NCI-H526 treated with DMSO at 0.1 percent for 48 hours (cell line): ENCODE measurements around the gene RASGRP1.
"Not testable (repeated sequence)": the region's sequence is repeated elsewhere in the genome, so short reads cannot be mapped to it uniquely, and the experiment has no call there.

ENCODE experiments used
- DNase-seq: peaks from one replicate; lab custom pipeline; 2025; lab: John Stamatoyannopoulos, UW

The RASGRP1 gene

DNA sequence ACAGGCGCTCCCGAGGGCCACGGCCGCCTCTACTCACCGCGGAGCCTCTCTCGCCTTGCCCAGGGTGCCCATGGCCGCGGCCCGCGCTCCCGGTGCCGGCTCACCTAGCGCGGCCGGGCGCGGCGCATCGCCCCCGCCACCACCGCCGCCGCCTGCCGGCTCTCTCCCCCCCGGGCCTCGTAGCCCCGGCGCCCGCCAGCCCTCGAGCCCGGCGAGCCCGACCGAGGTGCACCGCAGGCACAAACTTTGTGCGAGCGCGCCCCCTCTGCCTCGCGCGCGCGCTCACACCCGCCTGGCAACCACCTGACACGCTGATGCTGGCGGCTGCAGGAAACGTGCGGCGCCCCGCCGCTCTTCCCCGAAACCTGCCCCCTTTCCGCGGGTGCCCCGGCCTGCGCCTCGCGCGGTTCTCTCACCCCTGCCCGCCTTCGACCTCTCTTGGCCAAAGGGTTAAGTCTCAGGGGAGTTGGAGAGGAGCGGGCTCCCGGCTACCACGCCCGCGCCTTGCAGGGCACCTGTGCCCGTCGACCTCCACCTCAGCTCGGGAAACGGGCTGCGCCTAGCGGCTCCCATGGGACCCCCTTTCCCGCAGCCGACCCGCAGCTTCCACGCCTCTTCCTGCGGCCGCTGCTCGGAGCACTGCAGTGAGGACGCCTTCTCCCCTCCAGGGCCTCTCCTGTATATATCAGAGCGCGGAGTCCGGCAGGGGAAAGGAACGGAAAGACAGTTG is at the start of gene RASGRP1:
RASGRP1 (minus strand) TSS at position 258 of the 730 bp plus-strand sequence; CDS start at position 72, 186 bp downstream.
- no peak for DNase-seq

GRCh38 chr15:38613085-38613484 is 48.5 kb upstream of the RASGRP1 start:
- DNase-seq, result no peak

DNA sequence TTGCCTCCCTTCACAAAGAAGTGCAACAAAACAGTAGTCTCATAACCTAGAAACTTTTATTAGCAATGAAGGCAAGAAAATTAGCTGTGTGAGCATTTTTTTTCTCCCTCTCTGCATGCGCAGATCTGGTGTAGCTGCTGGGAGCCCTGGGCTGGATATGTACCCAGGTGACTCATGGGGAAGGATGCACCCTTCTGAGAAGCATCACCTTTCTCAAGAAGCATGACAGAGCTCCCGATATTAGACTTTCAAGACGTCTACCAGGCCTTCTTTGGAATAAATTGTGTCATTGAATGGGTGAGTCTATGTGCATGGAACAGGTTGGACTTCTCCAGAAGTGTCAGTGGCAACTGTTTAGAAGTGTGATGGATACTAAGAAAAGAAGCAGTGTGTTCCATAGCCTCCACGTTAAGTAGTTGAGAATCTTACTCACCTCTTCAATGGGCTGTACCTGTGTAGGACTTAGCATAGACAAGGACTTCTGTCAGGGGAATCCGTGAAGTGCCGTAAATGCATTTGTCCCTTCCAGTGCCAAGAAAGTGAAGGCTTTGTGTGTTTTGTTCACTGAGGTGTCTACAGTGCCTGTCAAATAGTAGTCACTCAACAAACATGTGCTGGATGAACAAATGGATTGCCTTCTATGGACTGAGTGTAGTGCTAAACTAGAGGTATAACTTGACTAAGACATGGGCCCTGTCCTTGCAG is 47.7 kb upstream of the RASGRP1 start:
- DNase-seq, result no peak

DNA sequence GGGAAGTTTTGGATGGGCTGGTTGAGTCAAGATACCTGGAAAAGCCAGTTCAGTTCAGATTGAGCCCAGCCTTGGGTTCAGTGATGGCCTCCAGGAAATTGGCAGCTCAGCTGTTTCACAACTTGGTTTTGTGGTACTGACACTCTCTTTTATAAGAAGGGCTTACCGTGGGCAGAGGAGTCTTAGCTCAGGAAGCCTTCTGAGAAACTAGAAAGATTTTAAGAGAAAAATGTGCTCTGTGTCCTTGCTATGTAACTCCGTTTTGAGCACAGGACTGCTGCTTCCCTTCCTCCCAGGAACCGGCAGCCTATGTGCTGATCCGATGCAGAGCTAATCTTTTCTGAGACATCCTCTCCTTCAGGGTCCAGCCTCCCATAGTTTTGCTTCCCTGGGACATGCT is 46.6 kb upstream of the RASGRP1 start:
- DNase-seq, result no peak

DNA sequence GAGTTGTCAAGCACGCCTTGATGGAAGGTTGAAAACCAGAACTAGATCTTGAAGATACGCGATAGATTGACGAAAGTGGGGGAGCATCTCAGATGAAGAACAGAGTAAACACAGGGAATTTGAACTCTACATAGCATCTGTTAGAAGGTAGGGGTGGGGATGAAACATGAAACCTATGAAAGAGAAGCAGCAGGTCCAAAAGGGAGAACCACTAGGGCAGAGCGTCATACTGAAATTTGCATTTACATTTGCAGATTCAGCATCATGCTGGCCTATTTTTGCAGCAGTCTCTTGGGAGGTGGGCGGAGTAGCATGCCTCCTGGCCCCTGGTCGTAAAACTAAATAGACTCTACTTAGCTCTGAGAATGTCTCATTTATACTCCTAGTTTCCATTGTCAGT is 46.1 kb upstream of the RASGRP1 start:
- peak; percentile 72 for DNase-seq

DNA sequence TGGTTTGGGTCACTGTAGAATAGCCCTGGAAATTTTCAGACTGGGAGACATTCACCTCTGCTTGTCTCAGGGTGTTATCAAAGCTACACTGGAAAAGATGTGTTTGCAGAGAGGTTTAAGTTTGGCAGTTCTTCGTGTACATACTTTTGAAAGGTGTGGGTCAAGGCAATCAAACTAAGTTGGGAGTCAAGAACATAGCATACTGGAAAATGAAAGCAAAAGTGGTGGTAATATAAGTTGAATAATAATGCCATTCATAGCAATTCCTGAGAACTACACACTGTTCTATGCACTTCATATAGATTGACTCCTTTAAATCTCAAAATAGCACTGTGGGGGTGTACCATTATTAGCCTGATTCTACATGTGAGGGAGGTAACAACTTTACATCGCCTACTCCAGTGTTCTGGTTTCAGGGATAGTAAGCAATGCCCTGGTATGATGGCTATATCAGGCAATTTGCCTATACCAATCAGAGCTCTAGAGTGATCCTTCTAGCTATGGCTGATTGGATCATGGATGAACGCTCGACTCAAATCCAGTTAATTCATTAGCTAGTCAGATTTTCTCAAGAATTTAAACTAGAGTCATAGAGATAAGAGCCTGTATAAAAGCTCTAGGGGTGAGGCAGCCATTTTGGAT is 44.6 kb upstream of the RASGRP1 start:
- DNase-seq, result no peak

DNA sequence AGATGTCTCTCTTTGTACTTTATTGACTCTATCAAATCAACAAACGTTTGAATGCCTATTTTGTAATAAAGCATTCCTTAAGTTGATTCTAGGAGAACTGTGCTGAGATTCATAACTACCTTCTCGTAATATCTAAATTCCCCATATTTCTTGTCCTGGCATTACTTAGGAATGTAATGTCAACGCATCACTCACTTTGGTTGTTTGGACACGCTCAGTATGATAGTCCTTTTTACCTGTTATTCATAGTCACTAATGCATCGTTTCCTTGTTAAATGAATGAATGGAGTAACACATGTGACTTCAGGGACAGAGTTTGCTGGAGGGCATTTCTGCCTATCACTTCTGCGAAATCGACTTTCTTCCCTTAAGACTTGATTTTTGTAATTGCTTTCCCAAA is 44.1 kb upstream of the RASGRP1 start:
- DNase-seq, result no peak

DNA sequence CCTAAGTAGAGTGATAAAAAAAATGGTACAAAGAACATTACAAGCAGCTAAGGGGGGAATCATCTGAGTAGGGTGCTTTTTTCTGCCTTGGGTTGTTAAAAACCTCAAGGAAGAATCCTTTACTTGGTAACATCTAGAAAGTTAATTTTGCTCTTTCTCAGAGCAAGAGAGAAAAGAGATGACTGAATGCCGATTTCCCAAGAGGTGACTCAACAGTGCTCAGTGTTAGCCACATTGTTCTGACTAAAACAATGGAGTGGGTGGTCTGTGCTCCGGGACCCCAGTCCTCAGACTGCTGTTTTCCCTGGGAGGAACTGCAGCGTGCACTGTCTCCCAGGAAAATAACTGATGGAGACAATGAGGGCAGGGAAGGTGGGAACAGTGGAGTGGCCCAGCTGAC is 41.1 kb upstream of the RASGRP1 start:
- no peak for DNase-seq

- DNase-seq, result no peak
Observed at GRCh38 chr15:38603672-38604071, 39.1 kb upstream of the RASGRP1 start.

DNA sequence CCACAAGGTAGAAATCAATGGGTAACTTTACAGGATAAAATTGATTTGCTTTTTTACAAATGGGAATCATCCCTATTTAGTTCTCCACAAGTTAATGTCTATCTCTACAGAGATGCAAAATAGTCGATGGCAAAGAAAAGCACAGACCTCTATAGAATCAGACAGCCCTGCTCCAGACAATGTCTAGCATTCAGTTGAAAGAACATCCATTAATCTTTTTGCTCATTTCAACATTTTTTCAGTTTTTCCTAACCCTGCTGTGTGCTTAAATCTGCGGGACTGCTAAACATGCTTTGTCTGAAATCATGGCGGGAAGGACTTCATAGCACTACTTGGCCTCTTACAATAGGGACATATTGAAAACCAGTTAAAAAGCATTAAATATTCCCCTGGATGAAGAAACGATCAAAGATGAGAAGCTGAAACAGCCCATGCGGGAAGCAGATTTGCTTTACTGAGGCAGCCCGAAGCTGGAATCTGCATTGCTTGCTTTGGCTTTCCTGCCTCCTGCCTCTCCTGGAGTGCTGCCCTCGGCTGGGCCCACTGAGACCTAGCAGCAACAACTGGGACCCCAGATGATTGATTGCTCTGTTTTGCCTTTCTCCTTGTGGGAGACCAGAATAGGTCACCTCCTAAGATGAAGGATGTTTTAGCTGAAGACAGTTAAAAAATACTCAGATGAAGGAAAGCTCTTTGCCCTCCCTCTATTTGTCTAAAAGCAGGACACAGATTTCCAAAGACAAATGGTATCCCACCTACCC is 38.5 kb upstream of the RASGRP1 start:
- DNase-seq, result no peak

- DNase-seq, result no peak
Observed at GRCh38 chr15:38600236-38600635, 35.6 kb upstream of the RASGRP1 start.

- DNase-seq, result no peak
Observed at GRCh38 chr15:38598749-38599148, 34.1 kb upstream of the RASGRP1 start.

- DNase-seq, result no peak
Observed at GRCh38 chr15:38597219-38597800, 32.7 kb upstream of the RASGRP1 start.

- no peak for DNase-seq
Observed at GRCh38 chr15:38593524-38593923, 28.9 kb upstream of the RASGRP1 start.

DNA sequence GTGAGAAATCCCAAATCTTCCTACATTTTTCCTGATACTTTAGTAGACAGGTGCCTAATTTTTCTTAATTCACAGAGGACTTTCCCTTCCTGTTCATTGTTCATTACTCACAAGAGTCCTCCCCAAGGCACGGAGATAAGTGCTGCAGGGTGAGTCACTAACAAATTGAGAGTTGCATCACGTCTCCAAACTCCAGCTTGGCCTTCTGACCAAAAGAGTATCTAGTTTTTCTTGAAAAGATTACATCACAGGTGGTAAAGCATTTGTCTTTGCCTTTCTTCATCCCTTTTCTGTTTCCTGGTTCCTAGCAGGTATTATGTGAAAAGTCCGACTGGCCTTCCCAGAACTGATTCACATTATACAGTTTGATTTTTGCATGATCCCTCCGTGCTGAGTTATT is 24.9 kb upstream of the RASGRP1 start:
- DNase-seq, result no peak

DNA sequence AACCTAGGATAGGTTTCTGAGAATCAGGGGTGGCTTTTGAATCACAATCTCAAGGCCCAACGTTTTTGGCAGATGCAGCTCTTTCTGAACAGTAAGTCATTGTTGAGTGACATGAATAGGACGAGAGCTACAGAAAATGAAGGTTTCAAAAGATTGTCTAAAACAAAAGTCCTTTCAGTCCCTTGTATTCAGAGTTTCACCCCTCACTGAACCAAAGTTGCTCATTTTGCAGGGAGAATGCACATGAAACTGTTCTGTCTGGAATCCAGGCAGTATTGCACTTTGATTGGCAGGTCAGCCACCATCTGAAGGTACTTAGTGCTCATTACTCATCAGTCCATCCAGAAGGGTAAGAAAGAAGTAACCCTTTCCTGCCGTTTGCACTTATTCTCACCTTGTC is 24.1 kb upstream of the RASGRP1 start:
- no peak for DNase-seq

DNA sequence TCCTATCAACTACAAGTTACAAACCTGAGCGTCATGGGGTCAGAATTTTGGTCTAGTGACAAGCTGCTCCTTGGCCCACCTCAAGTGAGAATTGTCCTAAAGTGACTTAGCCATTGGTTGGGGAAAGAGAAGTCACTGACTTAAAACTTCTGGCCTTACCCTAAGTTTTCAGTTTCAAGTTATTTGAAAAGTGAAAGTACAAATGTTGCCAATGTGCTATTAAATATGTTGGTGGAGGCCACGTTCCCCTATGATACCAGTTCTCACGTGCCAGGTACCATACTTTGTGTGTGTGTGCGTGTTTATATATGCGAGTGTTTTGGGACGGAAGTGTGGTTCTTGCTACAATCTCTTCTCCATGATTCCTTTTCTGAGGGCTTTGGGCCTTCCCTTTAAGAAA is 22.6 kb upstream of the RASGRP1 start:
- no peak for DNase-seq

GRCh38 chr15:38586005-38586404 is 21.4 kb upstream of the RASGRP1 start:
- DNase-seq, result not testable (repeated sequence)

- no peak for DNase-seq
Observed at GRCh38 chr15:38578626-38579025, 14.0 kb upstream of the RASGRP1 start.

- DNase-seq, result no peak
Observed at GRCh38 chr15:38577424-38577987, 12.9 kb upstream of the RASGRP1 start.

- DNase-seq, result no peak
Observed at GRCh38 chr15:38576837-38577236, 12.2 kb upstream of the RASGRP1 start.

DNA sequence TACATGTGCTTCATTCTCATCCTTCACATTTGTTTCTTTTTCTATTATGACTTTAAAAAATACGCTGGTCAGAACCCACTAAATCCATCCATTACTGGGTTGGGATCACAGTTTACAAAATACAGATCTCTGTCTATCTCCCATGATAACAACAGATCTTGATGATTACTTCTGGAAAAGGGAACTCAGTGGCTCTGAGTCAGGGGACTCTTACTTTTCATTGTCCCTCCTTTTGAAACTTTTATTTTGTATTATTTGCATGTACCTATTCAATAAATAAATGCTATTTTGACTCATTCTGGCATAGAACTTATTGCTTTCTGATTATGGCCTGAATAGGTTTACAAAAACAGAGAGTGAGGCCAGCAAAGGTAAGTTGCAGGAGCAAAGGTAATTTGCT is 11.6 kb upstream of the RASGRP1 start:
- no peak for DNase-seq
